H1 (cell line): Measurements from ENCODE around the gene FUT6. TPM values are rescaled to one million over a fixed set of nuclear protein-coding genes. Genes with fewer than 3 reads are reported as not detected.

ENCODE experiments used
- CTCF ChIA-PET: fragments of 300-600 bp; sonication (Branson Sonifier 250); formaldehyde crosslinking; loops from one replicate; lab custom pipeline; 2021; ENCODE audit not compliant: partially characterized antibody; lab: Charles Lee
- POLR2A ChIA-PET: fragments of 300-600 bp; sonication (Branson Sonifier 250); formaldehyde crosslinking; loops from one replicate; lab custom pipeline; 2021; ENCODE audit warnings: inconsistent platforms; ENCODE audit not compliant: partially characterized antibody; lab: Charles Lee
- DNase-seq, 2 experiments: peaks; one replicate each; pipeline versions ENCODE4 v3.0.0 to v3.0.0-alpha.2; 2010 to 2022; ENCODE audit warnings: low spot score in 2 of 2, low read depth in 1 of 2, mixed read lengths in 1 of 2
- FAIRE-seq: peaks from 2 replicates; lab custom pipeline; 2011; peaks lifted over from hg19 to GRCh38; lab: Jason Lieb, UNC
- H2AFZ ChIP-seq: 2 replicates; pipeline ENCODE4 v1.8.1; 2012; ENCODE audit warnings: low read length, inconsistent platforms
- H2AK5ac ChIP-seq: 2 replicates; pipeline ENCODE4 v1.6.1; 2013; ENCODE audit warnings: low read depth, low read length
- H2BK120ac ChIP-seq: replicated peaks from 2 replicates; pipeline ENCODE3; 2013; ENCODE audit warnings: low read depth, low read length, inconsistent platforms
- H2BK12ac ChIP-seq: 2 replicates; pipeline ENCODE4 v1.6.1; 2013; ENCODE audit warnings: low read depth, low read length
- H2BK15ac ChIP-seq: 2 replicates; pipeline ENCODE4 v1.6.1; 2013; ENCODE audit warnings: low read length
- H2BK20ac ChIP-seq: 2 replicates; pipeline ENCODE4 v1.6.1; 2013; ENCODE audit warnings: low read length
- H2BK5ac ChIP-seq: 2 replicates; pipeline ENCODE4 v1.6.1; 2013; ENCODE audit warnings: low read depth, low read length
- H3K14ac ChIP-seq: 2 replicates; pipeline ENCODE4 v1.6.1; 2013; ENCODE audit warnings: inconsistent platforms; ENCODE audit not compliant: insufficient read length
- H3K18ac ChIP-seq: 2 replicates; pipeline ENCODE4 v1.6.1; 2013; ENCODE audit warnings: low read length; ENCODE audit errors: extremely low read depth
- H3K23ac ChIP-seq: 2 replicates; pipeline ENCODE4 v1.6.1; 2013; ENCODE audit warnings: inconsistent platforms; ENCODE audit not compliant: insufficient read length
- H3K23me2 ChIP-seq: 2 replicates; pipeline ENCODE4 v1.6.1; 2013; ENCODE audit warnings: low read depth, low read length
- H3K27ac ChIP-seq: 2 replicates; pipeline ENCODE4 v1.6.1; 2011; ENCODE audit warnings: low read depth, low read length, inconsistent platforms
- H3K27me3 ChIP-seq, 4 experiments: replicated peaks in 1 of 4; 1 replicate in 1 of 4; 2 replicates in 3 of 4; pipeline versions ENCODE4 v1.6.1 to v1.8.1; 2011 to 2013; ENCODE audit warnings: low read length in 3 of 4, mild to moderate bottlenecking in 3 of 4, inconsistent platforms in 2 of 4, mixed read lengths in 2 of 4, moderate library complexity in 1 of 4; ENCODE audit not compliant: control insufficient read depth in 3 of 4, insufficient read depth in 3 of 4; ENCODE audit errors: extremely low read depth in 1 of 4
- H3K36me3 ChIP-seq, 4 experiments: 2 replicates each; pipeline versions ENCODE4 v1.6.1 to v1.8.1; 2011 to 2013; ENCODE audit warnings: mild to moderate bottlenecking in 4 of 4, low read length in 3 of 4, moderate library complexity in 2 of 4, control low read depth in 1 of 4, inconsistent platforms in 1 of 4; ENCODE audit not compliant: insufficient read depth in 4 of 4, control insufficient read depth in 2 of 4
- H3K4ac ChIP-seq: replicated peaks from 2 replicates; pipeline ENCODE3; 2013; ENCODE audit warnings: low read length, low read depth, mixed read lengths, inconsistent platforms; ENCODE audit not compliant: insufficient read length
- H3K4me1 ChIP-seq, 4 experiments: replicated peaks in 1 of 4; 1 replicate in 1 of 4; 2 replicates in 3 of 4; pipeline versions ENCODE4 v1.6.1 to v1.8.1; 2011 to 2013; ENCODE audit warnings: low read length in 3 of 4, inconsistent platforms in 2 of 4, mixed read lengths in 1 of 4; ENCODE audit not compliant: insufficient read depth in 4 of 4, control insufficient read depth in 3 of 4
- H3K4me2 ChIP-seq, 2 experiments: 2 replicates each; pipeline versions ENCODE4 v1.6.1 to v1.8.1; 2011 to 2013; ENCODE audit warnings: low read depth in 2 of 2, low read length in 2 of 2, control low read depth in 1 of 2, inconsistent platforms in 1 of 2, mild to moderate bottlenecking in 1 of 2; ENCODE audit not compliant: insufficient read depth in 1 of 2
- H3K4me3 ChIP-seq, 4 experiments: fragments of 200-600, 300-600 bp in 1 of 4; sonication (generic), shearing (Covaris generic), sonication (Bioruptor Twin) in 1 of 4; 2 replicates each; pipeline versions ENCODE4 v1.5.1 to v1.8.1; 2011 to 2016; ENCODE audit warnings: low read length in 4 of 4, low read depth in 3 of 4, control low read depth in 2 of 4, inconsistent platforms in 2 of 4, mild to moderate bottlenecking in 2 of 4, mixed read lengths in 1 of 4, moderate library complexity in 1 of 4; ENCODE audit not compliant: insufficient read depth in 2 of 4; ENCODE audit errors: extremely low read depth in 1 of 4
- H3K56ac ChIP-seq: replicated peaks from 2 replicates; pipeline ENCODE3; 2013; ENCODE audit warnings: low read depth, mild to moderate bottlenecking, mixed read lengths, low read length, inconsistent platforms; ENCODE audit not compliant: insufficient read length
- H3K79me1 ChIP-seq: 2 replicates; pipeline ENCODE4 v1.6.1; 2013; ENCODE audit warnings: low read depth, low read length, control low read depth
- H3K79me2 ChIP-seq, 2 experiments: 2 replicates each; pipeline versions ENCODE4 v1.6.1 to v1.8.1; 2012 to 2013; ENCODE audit warnings: low read length in 2 of 2, mild to moderate bottlenecking in 2 of 2, inconsistent platforms in 1 of 2; ENCODE audit not compliant: insufficient read depth in 2 of 2, control insufficient read depth in 1 of 2
- H3K9ac ChIP-seq, 4 experiments: replicated peaks in 1 of 4; 1 replicate in 1 of 4; 2 replicates in 3 of 4; pipeline versions ENCODE4 v1.6.1 to v1.8.1; 2011 to 2013; ENCODE audit warnings: low read depth in 3 of 4, low read length in 3 of 4, control low read depth in 2 of 4, mild to moderate bottlenecking in 2 of 4, moderate library complexity in 2 of 4, inconsistent platforms in 1 of 4; ENCODE audit errors: extremely low read depth in 1 of 4
- H3K9me3 ChIP-seq, 2 experiments: 2 replicates each; pipeline versions ENCODE4 v1.6.1 to v1.8.1; 2012 to 2013; ENCODE audit warnings: mild to moderate bottlenecking in 2 of 2, moderate library complexity in 2 of 2, control low read depth in 1 of 2, inconsistent platforms in 1 of 2, low read depth in 1 of 2, low read length in 1 of 2, mixed read lengths in 1 of 2; ENCODE audit not compliant: insufficient read depth in 2 of 2
- H4K20me1 ChIP-seq, 2 experiments: replicated peaks in 1 of 2; 2 replicates each; pipeline versions ENCODE3 to v1.8.1; 2011 to 2013; ENCODE audit warnings: inconsistent platforms in 2 of 2, low read length in 2 of 2, mild to moderate bottlenecking in 1 of 2; ENCODE audit not compliant: insufficient read depth in 2 of 2, control insufficient read depth in 1 of 2
- H4K5ac ChIP-seq: 2 replicates; pipeline ENCODE4 v1.6.1; 2013; ENCODE audit warnings: low read length, low read depth, mixed read lengths, inconsistent platforms; ENCODE audit not compliant: insufficient read length
- H4K8ac ChIP-seq: 2 replicates; pipeline ENCODE4 v1.8.0; 2013; ENCODE audit warnings: mild to moderate bottlenecking, moderate library complexity, low read length, inconsistent platforms; ENCODE audit not compliant: insufficient read depth; ENCODE audit errors: extremely low read depth
- H4K91ac ChIP-seq: replicated peaks from 2 replicates; pipeline ENCODE3; 2013; ENCODE audit warnings: low read length, mixed read lengths, inconsistent platforms; ENCODE audit not compliant: insufficient read length
- RFX5 ChIP-seq: IDR thresholded peaks from 2 replicates; pipeline ENCODE4 v1.6.1; 2011; ENCODE audit warnings: low read depth, low read length, improper control_type of control experiment, borderline replicate concordance
- WGBS, 2 experiments: shearing (Covaris generic) in 1 of 2; methylation state at CpG; one replicate each; pipeline versions ENCODE4 v1.1.6 to v1.1.7; 2013 to 2015; ENCODE audit warnings: low lambda C conversion rate in 2 of 2, mixed read lengths in 2 of 2, inconsistent platforms in 1 of 2, low coverage in 1 of 2, missing lambda C conversion rate in 1 of 2; ENCODE audit not compliant: insufficient replicate concordance in 2 of 2, insufficient coverage in 1 of 2, insufficient read length in 1 of 2; ENCODE audit errors: extremely low coverage in 1 of 2, missing lambda C conversion rate in 1 of 2; 5-methylcytosine and 5-hydroxymethylcytosine counted together
- polyA plus RNA-seq, 7 experiments: library from polyadenylated mRNA; depleted of rRNA in 3 of 7; stranded (reverse) in 5 of 7; unstranded in 2 of 7; fragments of >200 nt in 5 of 7; fragments of 200-250 nt in 2 of 7; gene quantifications; 1 replicate in 5 of 7; 2 replicates in 1 of 7; 4 replicates in 1 of 7; pipeline versions ENCODE4 v1.2.1 to v1.2.3, GENCODE V29; 2011 to 2013; ENCODE audit warnings: missing spikeins in 2 of 7, mixed read lengths in 2 of 7
- total RNA-seq: library from RNA; stranded (reverse); fragmentation: NEBNext Ultra II Directional; extraction: Animal tissue kit (Norgen Biotek cat#: 25700); gene quantifications from 2 replicates; pipeline ENCODE4 v1.2.1, GENCODE V29; 2021

Gene FUT6
- total and polyA plus RNA-seq, 2 of the 8 experiments (the other 6 are each of a cell fraction or from before 2014, with no cell fraction given), result not detected

DNA sequence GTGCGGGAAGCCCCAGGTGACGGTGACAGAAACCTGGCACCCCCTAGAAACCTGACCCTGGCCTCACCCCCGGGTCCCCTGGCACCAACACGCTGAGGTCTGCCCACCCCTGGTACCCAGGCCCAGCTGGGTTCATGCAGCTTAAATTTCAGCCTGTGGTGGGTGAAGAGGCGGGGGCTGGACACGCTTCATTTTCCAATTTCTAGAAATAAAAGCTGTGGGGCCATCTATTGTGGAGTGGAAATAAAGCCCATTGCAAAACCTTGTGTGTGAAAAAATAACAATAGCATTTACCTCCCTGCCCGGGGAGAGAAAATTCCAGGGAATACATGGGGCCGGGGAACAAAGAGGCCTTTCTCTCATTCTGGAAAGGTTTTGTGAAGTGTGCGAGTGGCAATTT is 38.4 kb upstream of the FUT6 start:
- no peak overlapping the region for H2AK5ac ChIP-seq
- no peak overlapping the region for H2BK120ac ChIP-seq
- no peak overlapping the region for H4K91ac ChIP-seq
- H3K9ac ChIP-seq, result no peak overlapping the region
- no peak overlapping the region for H2BK5ac ChIP-seq
- FAIRE-seq, result no peak
- no peaks in the 10 kb centered on the region for H4K20me1 ChIP-seq
- WGBS, 2 experiments, result 77% methylated on average over 9 of the region's 9 CpGs; no CpG with 5 or more reads in 1 of the 2 experiments
- no peak overlapping the region for H4K8ac ChIP-seq
- H3K23me2 ChIP-seq, result no peaks in the 10 kb centered on the region
- peaks cover 0 to 17% (median 6%) of the 10 kb centered on the region in 4 experiments; a peak in 6 of 7 replicates for H3K4me1 ChIP-seq
- H2BK15ac ChIP-seq, result no peak overlapping the region
- H2BK20ac ChIP-seq, result no peak overlapping the region
- no peak overlapping the region for H2AFZ ChIP-seq
- H3K9me3 ChIP-seq, result no peaks in the 10 kb centered on the region
- H3K79me1 ChIP-seq, result no peaks in the 10 kb centered on the region
- H3K18ac ChIP-seq, result no peak overlapping the region
- no peak overlapping the region for H4K5ac ChIP-seq
- H3K79me2 ChIP-seq, result no peaks in the 10 kb centered on the region
- CTCF ChIA-PET, result interaction anchor here (0.7 to 1.9 kb wide), 2 partner anchors 49 to 55 kb away, joined by 3 to 7 read pairs; no protein-coding TSS in a partner anchor
- no peak overlapping the region for H3K4ac ChIP-seq
- no peak overlapping the region for H3K56ac ChIP-seq
- no peak overlapping the region for H3K23ac ChIP-seq
- no peak for DNase-seq
- no peak overlapping the region for H3K4me2 ChIP-seq
- H2BK12ac ChIP-seq, result no peak overlapping the region
- H3K27me3 ChIP-seq, result no peaks in the 10 kb centered on the region
- H3K14ac ChIP-seq, result no peak overlapping the region
- H3K27ac ChIP-seq, result no peak overlapping the region
- POLR2A ChIA-PET, result interaction anchor here (1.5 kb wide), 1 partner anchor 14 kb away, joined by 7 read pairs; no protein-coding TSS in a partner anchor
- H3K4me3 ChIP-seq, result no peak overlapping the region
- no peaks in the 10 kb centered on the region for H3K36me3 ChIP-seq
- TF ChIP-seq RFX5, result no peak
